Activated naive CD8-positive, alpha-beta T cell treated with anti-CD3 and anti-CD28 coated beads, Interleukin-2, amount 50 U/mL, for 24 hours (primary cell): ENCODE data around the gene STK10.
"Not testable (repeated sequence)": the region's sequence is repeated elsewhere in the genome, so short reads cannot be mapped to it uniquely, and the experiment has no call there.

Experiments used
- ATAC-seq: fragments of 150-1000 bp; cut with Tn5 transposase; one replicate; pipeline ENCODE4 v1.10.0; 2021
- DNase-seq: peaks from one replicate; pipeline ENCODE4 v3.0.0; 2021
- H3K27ac Mint-ChIP-seq: one replicate; pipeline ENCODE4 v1.8.0; 2021; ENCODE audit warnings: mild to moderate bottlenecking, mixed read lengths
- H3K27me3 Mint-ChIP-seq: one replicate; pipeline ENCODE4 v1.8.0; 2021; ENCODE audit warnings: mixed read lengths
- H3K36me3 Mint-ChIP-seq: one replicate; pipeline ENCODE4 v1.8.0; 2021; ENCODE audit warnings: low read depth, mixed read lengths
- H3K4me1 Mint-ChIP-seq: one replicate; pipeline ENCODE4 v1.8.0; 2021; ENCODE audit warnings: mixed read lengths
- H3K4me3 Mint-ChIP-seq: one replicate; pipeline ENCODE4 v1.8.0; 2021; ENCODE audit warnings: mild to moderate bottlenecking, moderate library complexity, mixed read lengths
- H3K9me3 Mint-ChIP-seq: one replicate; pipeline ENCODE4 v1.8.0; 2021; ENCODE audit warnings: mixed read lengths

STK10 gene

GRCh38 chr5:172029876-172030275 is 158.1 kb downstream of the STK10 start:
- H3K27ac Mint-ChIP-seq: no peak overlapping the region
- no peaks in the 10 kb centered on the region for H3K27me3 Mint-ChIP-seq
- H3K4me3 Mint-ChIP-seq: no peak overlapping the region
- H3K36me3 Mint-ChIP-seq: peaks cover 17% of the 10 kb centered on the region
- ATAC-seq: no peak
- peaks cover 5% of the 10 kb centered on the region for H3K4me1 Mint-ChIP-seq
- peaks cover 13% of the 10 kb centered on the region for H3K9me3 Mint-ChIP-seq
- DNase-seq: no peak

GRCh38 chr5:172028167-172028566 is 159.9 kb downstream of the STK10 start:
- H3K4me3 Mint-ChIP-seq: no peak overlapping the region
- ATAC-seq: no peak

DNA sequence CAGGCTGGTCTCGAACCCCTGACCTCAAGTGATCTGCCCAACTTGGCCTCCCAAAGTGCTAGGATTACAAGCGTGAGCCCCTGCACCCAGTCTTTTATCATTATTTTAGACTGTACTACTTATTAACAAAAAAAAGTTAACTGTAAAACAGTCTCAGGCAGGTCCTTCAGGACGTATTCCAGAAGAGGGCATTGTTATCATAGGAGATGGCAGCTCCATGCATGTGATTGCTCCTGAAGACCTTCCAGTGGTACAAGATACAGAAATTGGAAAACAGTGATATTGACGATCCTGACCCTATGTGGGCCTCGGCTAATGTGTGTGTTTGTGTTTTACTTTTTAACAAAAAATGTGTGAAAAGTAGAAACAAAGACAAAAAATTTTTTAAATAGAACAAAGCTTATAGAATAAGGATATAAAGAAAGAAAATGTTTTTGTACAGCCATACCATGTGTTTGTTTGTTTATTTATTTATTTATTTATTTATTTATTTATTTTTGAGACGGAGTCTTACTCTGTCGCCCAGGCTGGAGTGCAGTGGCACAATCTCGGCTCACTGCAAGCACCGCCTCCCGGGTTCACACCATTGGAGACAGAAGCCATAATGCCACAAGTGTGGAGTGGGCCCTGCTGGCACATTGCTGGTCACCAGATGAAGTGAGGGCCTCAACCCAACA is 167.8 kb downstream of the STK10 start:
- ATAC-seq, H3K27ac Mint-ChIP-seq, H3K27me3 Mint-ChIP-seq, H3K9me3 Mint-ChIP-seq, H3K36me3 Mint-ChIP-seq, H3K4me1 Mint-ChIP-seq, H3K4me3 Mint-ChIP-seq, DNase-seq: not testable (repeated sequence)

More at GRCh38 chr5:172028167-172028566, 159.9 kb downstream of the STK10 start:
- Mint-ChIP-seq H3K9me3 (peaks cover 13% of the 10 kb centered on the region), H3K27me3 (no peaks in the 10 kb centered on the region), H3K4me1 (no peaks in the 10 kb centered on the region), H3K27ac (no peak overlapping the region), H3K36me3 (peaks cover 17% of the 10 kb centered on the region)
- no peak for DNase-seq

GRCh38 chr5:172015346-172015745 is 172.7 kb downstream of the STK10 start:
- ATAC-seq (peak; percentile 73), DNase-seq (no peak)
- H3K36me3 Mint-ChIP-seq: no peaks in the 10 kb centered on the region
- H3K27ac Mint-ChIP-seq: no peak overlapping the region
- no peaks in the 10 kb centered on the region for H3K9me3 Mint-ChIP-seq
- no peaks in the 10 kb centered on the region for H3K27me3 Mint-ChIP-seq
- peaks cover 3% of the 10 kb centered on the region for H3K4me1 Mint-ChIP-seq
- no peak overlapping the region for H3K4me3 Mint-ChIP-seq

GRCh38 chr5:172010278-172010677 is 177.7 kb downstream of the STK10 start:
- H3K9me3 Mint-ChIP-seq: no peaks in the 10 kb centered on the region
- no peak overlapping the region for H3K4me3 Mint-ChIP-seq
- no peak overlapping the region for H3K27ac Mint-ChIP-seq
- H3K36me3 Mint-ChIP-seq: peaks cover 4% of the 10 kb centered on the region
- DNase-seq (no peak), ATAC-seq (no peak)
- peaks cover 26% of the 10 kb centered on the region for H3K4me1 Mint-ChIP-seq
- no peaks in the 10 kb centered on the region for H3K27me3 Mint-ChIP-seq

GRCh38 chr5:172009536-172010270 is 178.3 kb downstream of the STK10 start:
- ATAC-seq (no peak), DNase-seq (no peak)
- H3K4me1 Mint-ChIP-seq: peaks cover 32% of the 10 kb centered on the region
- H3K4me3 Mint-ChIP-seq: no peak overlapping the region
- no peaks in the 10 kb centered on the region for H3K9me3 Mint-ChIP-seq
- H3K27ac Mint-ChIP-seq: no peak overlapping the region
- H3K27me3 Mint-ChIP-seq: no peaks in the 10 kb centered on the region
- peaks cover 10% of the 10 kb centered on the region for H3K36me3 Mint-ChIP-seq

DNA sequence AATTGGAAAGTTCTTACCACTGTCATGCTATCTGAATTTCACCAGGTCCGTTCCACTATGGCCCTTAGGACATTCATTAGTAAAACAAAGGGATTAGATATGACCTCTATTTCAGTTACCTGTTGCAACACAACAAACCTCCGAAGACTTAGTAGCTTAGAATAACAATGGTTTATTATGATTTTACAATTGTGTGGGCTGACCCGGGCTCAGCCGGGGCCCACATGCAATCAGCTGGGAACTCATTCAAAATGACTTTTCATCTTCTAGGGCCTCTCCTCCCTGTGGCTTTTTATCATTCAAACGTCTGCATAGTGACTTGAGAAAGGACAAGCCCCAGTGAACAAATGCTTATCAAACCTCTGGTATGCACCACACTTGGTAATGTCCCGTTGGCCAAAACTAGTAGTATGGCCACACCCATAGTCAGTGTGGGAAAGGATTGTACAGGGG is 179.3 kb downstream of the STK10 start:
- H3K27ac Mint-ChIP-seq: no peak overlapping the region
- H3K27me3 Mint-ChIP-seq: no peaks in the 10 kb centered on the region
- H3K9me3 Mint-ChIP-seq: no peaks in the 10 kb centered on the region
- peaks cover 10% of the 10 kb centered on the region for H3K36me3 Mint-ChIP-seq
- ATAC-seq: no peak
- peak overlapping the region; percentile 96 for H3K4me3 Mint-ChIP-seq
- no peak for DNase-seq
- peaks cover 38% of the 10 kb centered on the region for H3K4me1 Mint-ChIP-seq

- peak overlapping the region; percentile 99 for H3K27ac Mint-ChIP-seq
- H3K27me3 Mint-ChIP-seq: no peaks in the 10 kb centered on the region
- peaks cover 44% of the 10 kb centered on the region for H3K4me1 Mint-ChIP-seq
- no peak for DNase-seq
- peaks cover 11% of the 10 kb centered on the region for H3K36me3 Mint-ChIP-seq
- H3K4me3 Mint-ChIP-seq: peak overlapping the region; percentile 96
- no peaks in the 10 kb centered on the region for H3K9me3 Mint-ChIP-seq
- no peak for ATAC-seq
Measured at GRCh38 chr5:172008111-172008455, 179.9 kb downstream of the STK10 start.

DNA sequence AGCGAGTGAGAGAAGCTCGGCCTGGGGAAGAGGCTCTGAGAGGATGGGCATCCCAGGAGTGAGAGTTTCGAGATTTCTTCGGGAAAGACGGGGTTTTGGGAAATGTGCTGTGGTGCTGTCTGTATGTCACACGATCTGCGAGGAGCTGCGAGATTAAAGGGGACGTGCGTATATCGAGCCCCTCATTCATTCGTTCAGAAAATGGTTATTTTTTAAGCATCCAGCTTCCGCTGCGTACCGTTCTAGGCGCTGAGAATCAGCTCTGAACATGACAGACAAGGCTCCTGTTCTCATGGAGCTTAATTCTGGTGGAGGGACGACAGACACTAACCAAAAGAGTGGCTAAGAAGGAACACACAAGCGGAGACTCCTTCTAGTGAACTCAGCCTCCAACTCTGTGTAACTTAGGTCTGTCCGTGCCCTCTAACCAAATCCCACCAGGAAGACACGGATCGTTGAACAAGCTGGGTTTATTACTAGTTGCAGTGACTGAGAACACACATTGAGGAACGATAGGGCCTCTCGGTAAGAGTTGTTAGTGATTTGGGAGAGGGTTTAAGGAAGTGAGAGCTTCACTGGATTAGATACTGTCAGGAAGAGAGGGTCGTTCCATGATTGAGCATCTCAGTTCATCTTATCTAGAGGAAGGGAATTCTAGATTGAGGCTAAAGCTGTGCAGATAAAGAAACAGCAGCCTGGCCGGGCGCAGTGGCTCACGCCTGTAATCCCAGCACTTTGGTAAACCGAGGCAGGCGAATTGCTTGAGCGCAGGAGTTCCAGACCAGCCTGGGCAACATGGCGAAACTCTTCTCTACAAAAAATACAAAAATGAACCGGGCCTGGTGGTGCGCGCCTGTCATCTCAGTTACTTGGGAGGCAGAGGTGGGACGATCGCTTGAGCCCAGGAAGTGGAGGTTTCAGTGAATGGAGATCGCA is 180.6 kb downstream of the STK10 start:
- DNase-seq (no peak), ATAC-seq (no peak)
- peak overlapping the region; percentile 96 for H3K4me3 Mint-ChIP-seq
- H3K27ac Mint-ChIP-seq: peak overlapping the region; percentile 99
- H3K36me3 Mint-ChIP-seq: peaks cover 15% of the 10 kb centered on the region
- H3K4me1 Mint-ChIP-seq: peaks cover 50% of the 10 kb centered on the region
- H3K27me3 Mint-ChIP-seq: no peaks in the 10 kb centered on the region
- no peaks in the 10 kb centered on the region for H3K9me3 Mint-ChIP-seq

DNA sequence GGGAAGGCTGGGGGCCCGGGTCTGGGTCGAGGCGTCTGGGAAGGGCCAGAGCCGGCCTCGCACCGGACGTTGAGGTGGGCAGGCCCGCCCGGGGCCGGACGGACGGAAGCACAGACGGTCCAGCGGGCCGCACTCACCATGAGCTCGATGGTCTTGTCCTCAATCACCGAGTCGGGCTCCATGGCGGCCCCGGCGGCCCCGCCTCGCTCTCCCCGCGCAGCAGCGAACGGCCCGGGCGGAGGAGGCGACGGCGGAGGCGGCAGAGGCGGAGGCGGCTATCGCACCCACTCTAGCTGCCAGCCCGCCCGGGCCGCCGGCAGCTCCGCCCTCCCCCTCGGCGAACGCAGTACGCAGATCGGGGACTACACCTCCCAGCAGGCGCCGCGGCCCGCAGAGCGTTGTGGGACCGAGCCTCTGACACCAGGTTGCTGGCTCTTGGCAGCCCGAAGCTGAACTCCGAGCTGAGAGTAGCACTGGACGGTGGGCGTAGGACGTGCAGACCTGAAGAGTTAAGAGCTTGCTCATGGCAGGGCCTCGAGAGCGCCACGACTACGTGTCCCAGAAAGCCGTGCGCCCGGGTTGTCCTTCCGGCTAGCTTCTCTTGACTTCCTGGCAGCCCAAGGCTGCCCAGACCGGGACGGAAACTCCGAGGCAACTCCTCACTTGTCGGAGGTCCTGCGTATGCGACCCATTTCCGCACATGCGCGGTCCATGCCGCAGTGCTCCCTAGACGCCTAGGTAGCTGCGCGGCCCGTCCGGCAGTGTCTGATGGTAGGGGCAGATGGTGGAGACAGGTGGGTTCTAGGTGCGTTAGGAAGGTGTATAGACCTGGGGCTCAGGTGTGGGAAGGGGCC is 181.5 kb downstream of the STK10 start, which contains the start of gene FBXW11:
Gene FBXW11, minus strand, starts transcription at position 318 of the 854 bp plus-strand sequence. Its CDS starts 136 bp downstream, at position 182.
- no peaks in the 10 kb centered on the region for H3K27me3 Mint-ChIP-seq
- peak; percentile 96 for DNase-seq
- peak within 1 kb of the TSS; percentile 99 for H3K27ac Mint-ChIP-seq
- no peaks in the 10 kb centered on the region for H3K9me3 Mint-ChIP-seq
- peak within 1 kb of the TSS; percentile 96 for H3K4me3 Mint-ChIP-seq
- H3K36me3 Mint-ChIP-seq: peaks cover 21% of the 10 kb centered on the region
- peak; percentile 88 for ATAC-seq
- peaks cover 59% of the 10 kb centered on the region for H3K4me1 Mint-ChIP-seq

DNA sequence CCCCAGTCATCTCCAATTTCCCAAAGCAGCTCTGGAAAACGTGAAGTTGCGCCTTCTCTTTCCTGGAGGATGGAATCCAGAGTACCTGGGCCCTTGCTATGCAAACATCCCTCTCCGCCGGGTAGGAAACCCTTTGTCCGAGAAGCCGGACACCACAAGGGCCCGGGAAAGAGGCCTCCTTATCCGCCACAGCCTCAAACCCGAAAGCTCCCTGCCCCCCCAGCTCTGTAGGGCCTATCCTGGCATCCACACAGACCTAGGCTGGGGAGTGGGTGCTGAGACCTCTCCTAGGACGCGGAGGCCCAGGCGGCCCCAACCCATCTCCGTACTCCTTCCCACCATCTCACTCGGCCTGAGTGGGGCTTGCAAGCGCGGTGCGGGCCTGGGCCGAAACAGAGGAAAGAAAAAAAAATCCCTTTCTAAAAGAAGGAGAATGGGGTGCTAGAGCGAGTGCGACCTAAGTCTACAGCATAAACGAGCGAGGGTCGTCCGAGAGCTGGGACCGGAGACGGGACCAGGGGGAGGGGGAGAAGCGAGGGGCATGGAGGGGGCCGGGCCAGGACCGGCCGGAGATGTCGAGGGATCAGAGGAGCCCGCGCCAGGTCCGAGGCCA is 182.2 kb downstream of the STK10 start:
- peak; percentile 42 for DNase-seq

DNA sequence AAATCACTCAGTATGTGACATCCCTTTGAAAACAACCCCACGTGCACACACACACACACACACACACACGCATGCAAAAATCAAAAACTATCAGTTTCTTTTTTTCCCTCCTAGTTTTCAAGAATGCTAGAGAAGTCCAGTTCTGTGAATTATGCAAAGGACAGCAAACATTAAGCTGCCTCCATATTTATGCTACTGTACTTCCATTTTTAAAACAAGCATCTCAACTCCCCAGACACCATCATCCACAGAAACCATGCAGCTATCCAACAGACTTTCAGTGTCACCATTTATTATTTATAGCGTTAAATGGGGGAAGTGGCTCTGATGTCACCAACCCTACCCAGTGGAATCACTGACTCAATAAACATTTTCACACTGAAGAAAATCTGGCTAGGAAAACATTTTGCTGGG is 183.2 kb downstream of the STK10 start:
- Mint-ChIP-seq H3K4me1 (peaks cover 75% of the 10 kb centered on the region), H3K36me3 (peaks cover 34% of the 10 kb centered on the region), H3K4me3 (peak overlapping the region; percentile 96), H3K27ac (peak overlapping the region; percentile 92), H3K27me3 (no peaks in the 10 kb centered on the region), H3K9me3 (no peaks in the 10 kb centered on the region)
- DNase-seq: peak; percentile 38
- peak; percentile 1 for ATAC-seq

More for the DNA sequence above, 182.2 kb downstream of the STK10 start:
- Mint-ChIP-seq H3K27me3 (no peaks in the 10 kb centered on the region), H3K4me3 (peak overlapping the region; percentile 96), H3K9me3 (no peaks in the 10 kb centered on the region), H3K27ac (peak overlapping the region; percentile 92), H3K36me3 (peaks cover 27% of the 10 kb centered on the region), H3K4me1 (peaks cover 67% of the 10 kb centered on the region)
- ATAC-seq: peak; percentile 2

- H3K4me1 Mint-ChIP-seq: peaks cover 79% of the 10 kb centered on the region
- H3K27ac Mint-ChIP-seq: peak overlapping the region; percentile 80
- no peaks in the 10 kb centered on the region for H3K27me3 Mint-ChIP-seq
- no peak for DNase-seq
- H3K4me3 Mint-ChIP-seq: peak overlapping the region; percentile 96
- no peaks in the 10 kb centered on the region for H3K9me3 Mint-ChIP-seq
- ATAC-seq: no peak
- peaks cover 38% of the 10 kb centered on the region for H3K36me3 Mint-ChIP-seq
Measured at GRCh38 chr5:172003746-172004145, 184.3 kb downstream of the STK10 start.
